ENCODE results near the gene PIGO. TPM values are rescaled to one million over a fixed set of nuclear protein-coding genes. Genes with fewer than 3 reads are reported as not detected.
A peak's percentile ranks its signal among the peaks of the same experiment; 100 is the strongest.

The PIGO gene
- total and polyA plus RNA-seq, 10 of the 15 experiments (the other 5 are each of a cell fraction or from before 2014, with no cell fraction given) = 8.2 to 23.3 (median 18.4) TPM

GRCh38 chr9:35116539-35116897, 20.1 kb upstream of the PIGO start:
- no peak for FAIRE-seq
- RAD21 ChIA-PET (ENCODE audit: unreplicated experiment) = interaction anchor here (1.0 to 2.7 kb wide), 7 partner anchors 13 to 437 kb away, joined by 3 to 20 read pairs (median 6); partner anchors contain the start of gene STOML2
- Histone ChIP-seq H3K27me3 (replicated peaks in 1 of 2; ENCODE audit: control insufficient read depth in 2 of 2, insufficient read depth in 2 of 2, low read length in 1 of 2) (no peaks in the 10 kb centered on the region), H2AFZ (ENCODE audit: control insufficient read depth, low read depth, low read length) (peak overlapping the region; percentile 84), H3K4me3 (peak overlapping the region; percentile 96), H3K9ac (ENCODE audit: control insufficient read depth, insufficient read depth, low read length) (peak overlapping the region; percentile 29; the same call in 1 of the 2 replicates), H3K36me3 (ENCODE audit: control insufficient read depth in 2 of 2, insufficient read depth in 2 of 2, low read length in 1 of 2) (no peaks in the 10 kb centered on the region), H3K4me2 (ENCODE audit: control insufficient read depth, insufficient read depth) (peak overlapping the region; percentile 92), H3K9me3 (replicated peaks; ENCODE audit: control insufficient read depth, insufficient read depth, low read length) (no peaks in the 10 kb centered on the region), H4K20me1 (ENCODE audit: control insufficient read depth, insufficient read depth) (no peaks in the 10 kb centered on the region), H3K79me2 (ENCODE audit: control insufficient read depth, insufficient read depth, low read length) (peaks cover 3% of the 10 kb centered on the region), H3K27ac (ENCODE audit: control insufficient read depth, insufficient read depth) (no peak overlapping the region), H3K4me1 (ENCODE audit: control insufficient read depth, insufficient read depth, low read length) (peaks cover 26% of the 10 kb centered on the region)
- no peak for ATAC-seq
- in situ Hi-C loops (cut with MboI) = loop anchor here (5.0 kb wide), 3 partner anchors 141 to 486 kb away; no protein-coding TSS in a partner anchor
- DNase-seq (ENCODE audit: low read depth, low spot score) = no peak
- under 1% methylated on average over 12 of the region's 12 CpGs for WGBS (ENCODE audit: insufficient coverage, insufficient replicate concordance, low lambda C conversion rate, missing lambda C conversion rate)
- POLR2A ChIA-PET = no interaction called here
- no TSS peak for BruUV-seq (replicated peaks)
- TF ChIP-seq TCF7 (IDR thresholded peaks at IDR 0.05; ENCODE audit: borderline replicate concordance) (no peak), CBX5 (IDR thresholded peaks at IDR 0.05; ENCODE audit: low read depth) (no peak), POLR2A (IDR thresholded peaks at IDR 0.05; ENCODE audit: low read depth, low read length) (no peak), NR2C2 (IDR thresholded peaks at IDR 0.05; ENCODE audit: borderline replicate concordance, control insufficient read depth, insufficient read length, low read depth) (no peak), RELB (IDR thresholded peaks at IDR 0.05; ENCODE audit: low read depth) (no peak), E2F8 (IDR thresholded peaks at IDR 0.05; ENCODE audit: low read depth, partially characterized antibody) (no peak)
- TF ChIP-seq, protein P1, sequence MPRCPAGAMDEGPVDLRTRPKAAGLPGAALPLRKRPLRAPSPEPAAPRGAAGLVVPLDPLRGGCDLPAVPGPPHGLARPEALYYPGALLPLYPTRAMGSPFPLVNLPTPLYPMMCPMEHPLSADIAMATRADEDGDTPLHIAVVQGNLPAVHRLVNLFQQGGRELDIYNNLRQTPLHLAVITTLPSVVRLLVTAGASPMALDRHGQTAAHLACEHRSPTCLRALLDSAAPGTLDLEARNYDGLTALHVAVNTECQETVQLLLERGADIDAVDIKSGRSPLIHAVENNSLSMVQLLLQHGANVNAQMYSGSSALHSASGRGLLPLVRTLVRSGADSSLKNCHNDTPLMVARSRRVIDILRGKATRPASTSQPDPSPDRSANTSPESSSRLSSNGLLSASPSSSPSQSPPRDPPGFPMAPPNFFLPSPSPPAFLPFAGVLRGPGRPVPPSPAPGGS (IDR thresholded peaks at IDR 0.05; ENCODE audit: borderline replicate concordance, insufficient read depth, low read depth, low read length, poor library complexity, severe bottlenecking) = no peak
- intact Hi-C loops (cut with micrococcal nuclease; ENCODE audit: unreplicated experiment) = loop anchor here (1.0 to 10.0 kb wide), 6 partner anchors 143 to 698 kb away; partner anchors contain the start of genes CREB3, HINT2, SPAG8 and TESK1
- SMC1A ChIA-PET (ENCODE audit: uncharacterized antibody, unreplicated experiment) = interaction anchor here (1.0 to 3.0 kb wide), 6 partner anchors 139 to 437 kb away, joined by 3 to 23 read pairs (median 4); no protein-coding TSS in a partner anchor
- CTCF ChIA-PET = interaction anchor here (0.6 to 3.9 kb wide), 17 partner anchors 10 to 484 kb away, joined by 3 to 85 read pairs (median 5); no protein-coding TSS in a partner anchor
